Mesodermal cell (in vitro differentiated cells): ENCODE results near the gene RASAL2.

ENCODE experiments used
- H3K27ac ChIP-seq: 2 replicates; pipeline ENCODE4 v1.7.0; 2013; ENCODE audit warnings: mild to moderate bottlenecking, low read depth, low read length, moderate library complexity; ENCODE audit not compliant: severe bottlenecking
- H3K36me3 ChIP-seq: 2 replicates; pipeline ENCODE4 v1.7.1; 2013; ENCODE audit warnings: mild to moderate bottlenecking, low read length, moderate library complexity; ENCODE audit not compliant: control insufficient read depth, insufficient read depth
- H3K4me1 ChIP-seq: one replicate; pipeline ENCODE4 v1.7.1; 2013; ENCODE audit warnings: mild to moderate bottlenecking, low read length; ENCODE audit not compliant: insufficient read depth, control insufficient read depth, poor library complexity, severe bottlenecking
- H3K4me3 ChIP-seq: 2 replicates; pipeline ENCODE4 v1.7.0; 2013; ENCODE audit warnings: low read length, control low read depth, mild to moderate bottlenecking; ENCODE audit not compliant: insufficient read depth, poor library complexity, severe bottlenecking; ENCODE audit errors: extremely low read depth
- H3K9me3 ChIP-seq: 2 replicates; pipeline ENCODE4 v1.7.1; 2013; ENCODE audit warnings: mild to moderate bottlenecking, low read length, moderate library complexity; ENCODE audit not compliant: control insufficient read depth
- WGBS, 2 experiments: methylation state at CpG; one replicate each; pipeline ENCODE4 v1.1.5; 2013; ENCODE audit warnings: missing lambda C conversion rate in 2 of 2; ENCODE audit not compliant: insufficient coverage in 2 of 2; 5-methylcytosine and 5-hydroxymethylcytosine counted together

Gene RASAL2

DNA sequence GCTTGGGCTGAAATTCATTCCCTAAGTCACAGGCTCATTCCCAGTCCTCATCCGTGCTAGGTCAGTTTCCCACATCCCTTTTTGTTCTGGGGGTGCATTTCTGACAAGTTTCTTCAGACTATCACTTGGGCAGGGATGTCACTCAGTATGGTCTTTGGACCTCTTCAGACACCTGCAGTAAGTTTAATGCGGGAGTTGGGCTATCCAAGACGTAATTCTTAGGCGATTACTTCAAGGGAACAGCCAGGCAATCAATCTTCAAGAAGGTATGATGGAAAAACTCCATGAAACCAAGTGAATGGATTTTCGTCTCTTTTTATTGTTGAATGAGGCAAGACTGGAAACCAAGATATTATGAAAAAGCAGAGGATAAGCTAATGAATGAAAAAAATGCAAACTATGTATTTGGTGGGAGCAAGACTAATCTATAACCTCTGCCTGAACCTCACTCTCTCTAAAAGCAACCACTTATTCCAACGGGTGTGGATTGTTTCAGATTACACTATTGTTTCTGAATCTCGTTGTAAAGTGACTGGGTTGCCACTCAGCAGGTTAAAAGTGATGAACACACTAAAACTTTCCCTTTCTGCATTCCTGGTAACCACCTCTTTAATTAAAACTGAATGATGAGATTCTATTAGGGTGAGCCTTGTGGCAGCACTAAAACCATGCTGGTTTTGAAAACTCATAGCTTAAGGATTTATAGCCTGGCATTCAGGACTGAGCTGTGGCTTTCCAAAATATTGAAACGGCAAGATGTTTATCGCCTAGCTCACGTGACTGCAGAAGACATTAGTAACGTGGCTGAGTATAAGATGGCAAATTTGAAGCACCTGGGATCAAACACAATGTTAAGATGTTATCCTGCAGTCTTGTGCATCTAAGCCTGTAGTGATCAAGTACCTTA is 1.1 kb downstream of the RASAL2 start:
- Histone ChIP-seq H3K9me3 (no peaks in the 10 kb centered on the region), H3K27ac (peak overlapping the region; percentile 90), H3K4me1 (peaks cover 39% of the 10 kb centered on the region), H3K36me3 (no peaks in the 10 kb centered on the region), H3K4me3 (peak overlapping the region; percentile 85)
- WGBS, 2 experiments, result 16 to 27% methylated on average over 8 of the region's 11 CpGs

- Histone ChIP-seq H3K27ac (no peak overlapping the region), H3K36me3 (no peaks in the 10 kb centered on the region), H3K4me1 (peaks cover 48% of the 10 kb centered on the region), H3K4me3 (peak overlapping the region; percentile 85), H3K9me3 (no peaks in the 10 kb centered on the region)
- WGBS, 2 experiments, result no CpG with 5 or more reads among the region's 3 CpGs
Measured at GRCh38 chr1:178096421-178096820, 2.5 kb downstream of the RASAL2 start.

DNA sequence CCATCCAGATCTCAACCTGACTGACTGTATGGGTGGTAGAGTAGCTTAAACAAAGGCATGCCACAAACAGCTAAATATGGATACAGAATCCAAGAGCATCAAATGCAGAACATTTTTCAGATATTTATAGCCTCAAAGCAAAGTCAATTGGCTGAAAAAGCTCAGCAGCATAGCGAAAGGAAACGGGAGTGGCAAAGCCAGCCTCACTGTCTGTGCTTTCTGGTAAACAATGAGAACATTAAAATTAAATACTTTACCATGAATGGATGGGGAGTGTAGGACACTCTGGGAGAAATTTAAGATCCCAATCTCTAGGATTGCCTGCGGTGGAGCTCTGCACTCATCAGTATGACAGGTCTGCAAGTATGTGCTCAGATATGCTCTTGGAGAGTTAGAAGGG is 4.4 kb downstream of the RASAL2 start:
- H3K9me3 ChIP-seq, result no peaks in the 10 kb centered on the region
- H3K4me1 ChIP-seq, result peaks cover 34% of the 10 kb centered on the region
- no peak overlapping the region for H3K27ac ChIP-seq
- H3K4me3 ChIP-seq, result no peak overlapping the region
- H3K36me3 ChIP-seq, result no peaks in the 10 kb centered on the region
- 82% methylated on average over 3 of the region's 3 CpGs; no CpG with 5 or more reads in 1 of the 2 experiments for WGBS, 2 experiments

DNA sequence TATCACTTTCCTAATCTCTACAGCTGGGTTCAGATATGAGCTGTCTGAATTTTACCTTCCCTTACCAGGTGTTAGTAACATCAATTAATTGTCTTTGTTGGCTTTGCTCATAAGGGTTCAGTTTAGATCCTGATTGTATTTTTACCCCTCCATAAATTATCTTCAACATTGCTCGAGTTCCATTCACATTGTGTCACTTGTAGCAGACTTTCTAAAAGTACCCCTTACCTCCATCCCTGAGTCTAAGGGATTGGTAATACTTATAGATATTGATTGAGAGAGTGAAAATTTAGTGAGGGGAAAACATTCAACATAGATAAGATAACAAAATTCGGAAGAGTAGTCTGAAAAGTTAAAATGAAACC is 7.3 kb downstream of the RASAL2 start:
- WGBS, 2 experiments, result no CpG with 5 or more reads among the region's 2 CpGs
- Histone ChIP-seq H3K4me3 (no peak overlapping the region), H3K9me3 (no peaks in the 10 kb centered on the region), H3K27ac (peak overlapping the region; percentile 46), H3K4me1 (peaks cover 29% of the 10 kb centered on the region), H3K36me3 (no peaks in the 10 kb centered on the region)

GRCh38 chr1:178101654-178102053 is 7.8 kb downstream of the RASAL2 start:
- Histone ChIP-seq H3K27ac (peak overlapping the region; percentile 7), H3K4me1 (peaks cover 29% of the 10 kb centered on the region), H3K36me3 (no peaks in the 10 kb centered on the region), H3K4me3 (no peak overlapping the region), H3K9me3 (no peaks in the 10 kb centered on the region)
- no CpG with 5 or more reads among the region's 1 CpG for WGBS, 2 experiments

DNA sequence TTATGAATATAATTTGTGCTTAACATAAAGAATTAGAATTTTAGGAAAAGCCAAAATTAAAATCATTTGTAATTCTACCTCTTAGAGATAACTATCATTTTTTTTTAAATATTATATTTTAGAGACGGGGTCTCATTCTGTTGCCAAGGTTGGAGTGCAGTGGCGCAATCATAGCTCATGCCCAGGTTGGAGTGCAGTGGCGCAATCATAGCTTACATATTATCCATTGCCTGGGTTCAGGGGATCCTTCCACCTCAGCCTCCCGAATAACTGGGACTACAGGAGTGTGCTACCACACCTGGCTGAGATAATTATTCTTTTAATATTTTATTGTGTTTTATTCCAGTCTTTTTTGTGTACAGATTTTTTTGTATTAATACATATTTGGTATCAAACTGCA is 8.3 kb downstream of the RASAL2 start:
- Histone ChIP-seq H3K9me3 (no peaks in the 10 kb centered on the region), H3K4me1 (peaks cover 25% of the 10 kb centered on the region), H3K27ac (no peak overlapping the region), H3K4me3 (no peak overlapping the region), H3K36me3 (no peaks in the 10 kb centered on the region)
- WGBS, 2 experiments, result 100% methylated on average over 1 of the region's 4 CpGs; no CpG with 5 or more reads in 1 of the 2 experiments

DNA sequence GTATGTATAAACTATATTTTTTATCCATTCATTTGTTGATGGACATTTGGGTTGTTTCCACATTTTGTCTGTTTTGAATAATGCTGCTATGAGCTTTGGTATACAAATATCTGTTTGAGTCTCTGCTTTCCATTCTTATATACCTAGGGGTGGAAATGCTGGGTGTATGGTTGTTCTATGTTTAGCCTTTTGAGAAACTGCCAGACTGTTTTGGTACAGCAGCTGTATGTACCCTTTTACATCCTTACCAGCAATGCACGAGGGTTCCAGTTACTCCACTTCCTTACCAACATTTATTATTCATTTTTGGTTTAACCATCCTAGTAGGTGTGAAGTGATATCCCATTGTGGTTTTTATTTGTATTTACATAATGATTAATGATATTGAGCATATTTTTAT is 13.9 kb downstream of the RASAL2 start:
- H3K27ac ChIP-seq, result no peak overlapping the region
- H3K4me1 ChIP-seq, result no peaks in the 10 kb centered on the region
- no peaks in the 10 kb centered on the region for H3K36me3 ChIP-seq
- H3K9me3 ChIP-seq, result no peaks in the 10 kb centered on the region
- WGBS, 2 experiments, result no CpG with 5 or more reads among the region's 1 CpG
- H3K4me3 ChIP-seq, result no peak overlapping the region

GRCh38 chr1:178109348-178110143 is 15.6 kb downstream of the RASAL2 start:
- no peaks in the 10 kb centered on the region for H3K9me3 ChIP-seq
- no peaks in the 10 kb centered on the region for H3K4me1 ChIP-seq
- WGBS, 2 experiments, result 100% methylated on average over 1 of the region's 5 CpGs; no CpG with 5 or more reads in 1 of the 2 experiments
- no peak overlapping the region for H3K27ac ChIP-seq
- no peak overlapping the region for H3K4me3 ChIP-seq
- no peaks in the 10 kb centered on the region for H3K36me3 ChIP-seq

- Histone ChIP-seq H3K4me1 (peaks cover 8% of the 10 kb centered on the region), H3K4me3 (no peak overlapping the region), H3K27ac (no peak overlapping the region), H3K36me3 (no peaks in the 10 kb centered on the region), H3K9me3 (no peaks in the 10 kb centered on the region)
Measured at GRCh38 chr1:178115260-178115659, 21.4 kb downstream of the RASAL2 start.

- WGBS, 2 experiments, result 96 to 100% methylated on average over 2 to 3 of the region's 4 CpGs
- Histone ChIP-seq H3K27ac (no peak overlapping the region), H3K36me3 (no peaks in the 10 kb centered on the region), H3K4me1 (peaks cover 13% of the 10 kb centered on the region), H3K9me3 (no peaks in the 10 kb centered on the region), H3K4me3 (no peak overlapping the region)
Measured at GRCh38 chr1:178118524-178118923, 24.6 kb downstream of the RASAL2 start.

GRCh38 chr1:178119628-178120027 is 25.7 kb downstream of the RASAL2 start:
- Histone ChIP-seq H3K4me3 (no peak overlapping the region), H3K27ac (no peak overlapping the region), H3K9me3 (no peaks in the 10 kb centered on the region), H3K4me1 (peaks cover 13% of the 10 kb centered on the region), H3K36me3 (no peaks in the 10 kb centered on the region)
- 87 to 100% methylated on average over 3 to 4 of the region's 5 CpGs for WGBS, 2 experiments
